B cell (primary cell): ENCODE results near the gene ZNF322. TPM values are rescaled to one million over a fixed set of nuclear protein-coding genes. Genes with fewer than 3 reads are reported as not detected.

Source experiments
- ATAC-seq: fragments of 200-7000 bp; cut with Tn5 transposase; one replicate; pipeline ENCODE4 v1.10.0; 2021; ENCODE audit warnings: low read depth, mild to moderate bottlenecking, moderate number of reproducible peaks, moderate library complexity
- CTCF ChIA-PET: fragments of 350-600 bp; sonication (Branson Sonifier 250); formaldehyde crosslinking; loops from one replicate; lab custom pipeline; 2021; ENCODE audit warnings: antibody characterized with exemption, inconsistent platforms; lab: Charles Lee
- POLR2A ChIA-PET: fragments of 350-600 bp; sonication (Branson Sonifier 250); formaldehyde crosslinking; loops from one replicate; lab custom pipeline; 2021; ENCODE audit warnings: antibody characterized with exemption; lab: Charles Lee
- DNase-seq: peaks from one replicate; pipeline ENCODE4 v3.0.0; 2013
- H2AFZ ChIP-seq: 2 replicates; pipeline ENCODE4 v1.6.1; 2012; ENCODE audit warnings: mild to moderate bottlenecking, low read depth, low read length; ENCODE audit not compliant: insufficient read depth, poor library complexity, severe bottlenecking
- H3K27ac ChIP-seq, 2 donors: 1 replicate in 1 of 2; 2 replicates in 1 of 2; pipeline ENCODE4 v1.5.1; 2012 to 2013; ENCODE audit warnings: low read length in 2 of 2, mild to moderate bottlenecking in 2 of 2, moderate library complexity in 1 of 2
- H3K27me3 ChIP-seq, 4 experiments: fragments of 200-600 bp in 1 of 4; sonication (generic) in 1 of 4; replicated peaks in 1 of 4; 1 replicate in 2 of 4; 2 replicates in 2 of 4; pipeline versions ENCODE4 v1.6.1 to v1.7.0; 2013 to 2016; ENCODE audit warnings: low read length in 3 of 4, mild to moderate bottlenecking in 2 of 4, mixed read lengths in 1 of 4, moderate library complexity in 1 of 4; ENCODE audit not compliant: insufficient read depth in 4 of 4, control insufficient read depth in 3 of 4; ENCODE audit errors: control extremely low read depth in 1 of 4
- H3K36me3 ChIP-seq, 2 experiments: replicated peaks in 1 of 2; 1 replicate in 1 of 2; 2 replicates in 1 of 2; pipeline versions ENCODE4 v1.6.1 to v1.7.1; 2013; ENCODE audit warnings: low read length in 1 of 2; ENCODE audit not compliant: insufficient read depth in 2 of 2, control insufficient read depth in 1 of 2; ENCODE audit errors: control extremely low read depth in 1 of 2, extremely low read depth in 1 of 2
- H3K4me1 ChIP-seq, 2 donors: fragments of 200-600 bp in 1 of 2; sonication (generic) in 1 of 2; 1 replicate in 1 of 2; 2 replicates in 1 of 2; pipeline versions ENCODE4 v1.5.1 to v1.6.1; 2013 to 2017; ENCODE audit warnings: low read length in 2 of 2; ENCODE audit not compliant: control insufficient read depth in 2 of 2, insufficient read depth in 2 of 2
- H3K4me2 ChIP-seq: replicated peaks from 2 replicates; pipeline ENCODE3; 2012; ENCODE audit warnings: mild to moderate bottlenecking, low read depth, low read length; ENCODE audit not compliant: poor library complexity, severe bottlenecking
- H3K4me3 ChIP-seq, 5 experiments: fragments of 200-600 bp in 1 of 5; sonication (generic) in 1 of 5; 1 replicate in 3 of 5; 2 replicates in 2 of 5; pipeline versions ENCODE4 v1.5.1 to v1.7.0; 2011 to 2016; ENCODE audit warnings: low read length in 4 of 5, mild to moderate bottlenecking in 4 of 5, low read depth in 2 of 5, control low read depth in 1 of 5, moderate library complexity in 1 of 5; ENCODE audit not compliant: insufficient read depth in 1 of 5; ENCODE audit errors: control extremely low read depth in 1 of 5, extremely low read depth in 1 of 5
- H3K79me2 ChIP-seq: fragments of 200-600 bp; sonication (generic); one replicate; pipeline ENCODE4 v1.6.0; 2016; ENCODE audit warnings: low read length; ENCODE audit not compliant: control insufficient read depth, insufficient read depth
- H3K9ac ChIP-seq: fragments of 200-600 bp; sonication (generic); 2 replicates; pipeline ENCODE4 v1.6.1; 2017; ENCODE audit warnings: mild to moderate bottlenecking, low read length, moderate library complexity
- H3K9me3 ChIP-seq, 3 donors: one replicate each; pipeline versions ENCODE4 v1.6.1 to v1.7.1; 2013; ENCODE audit warnings: low read length in 2 of 3; ENCODE audit not compliant: control insufficient read depth in 2 of 3, insufficient read depth in 1 of 3; ENCODE audit errors: control extremely low read depth in 1 of 3
- H4K20me1 ChIP-seq: 2 replicates; pipeline ENCODE4 v1.6.0; 2012; ENCODE audit warnings: mild to moderate bottlenecking, low read length; ENCODE audit not compliant: insufficient read depth, control insufficient read depth, poor library complexity, severe bottlenecking
- H3K27ac Mint-ChIP-seq: one replicate; pipeline ENCODE4 v1.8.0; 2021; ENCODE audit warnings: mixed read lengths
- H3K27me3 Mint-ChIP-seq: one replicate; pipeline ENCODE4 v1.8.0; 2021; ENCODE audit warnings: mixed read lengths
- H3K4me1 Mint-ChIP-seq: one replicate; pipeline ENCODE4 v1.8.0; 2021; ENCODE audit warnings: mixed read lengths
- H3K4me3 Mint-ChIP-seq: one replicate; pipeline ENCODE4 v1.8.0; 2021; ENCODE audit warnings: mixed read lengths
- H3K9me3 Mint-ChIP-seq: one replicate; pipeline ENCODE4 v1.8.0; 2022; ENCODE audit warnings: mixed read lengths; ENCODE audit not compliant: insufficient read depth
- CTCF ChIP-seq: fragments of 200-600 bp; IDR thresholded peaks from one replicate; pipeline ENCODE4 v1.8.0; 2022; ENCODE audit warnings: antibody characterized with exemption, mild to moderate bottlenecking
- EZH2 ChIP-seq: IDR thresholded peaks from 2 replicates; pipeline ENCODE4 v1.6.1; 2012; ENCODE audit warnings: borderline replicate concordance, low read depth, mild to moderate bottlenecking, moderate library complexity, low read length; ENCODE audit not compliant: insufficient read depth, poor library complexity, severe bottlenecking
- WGBS: methylation state at CpG from one replicate; pipeline ENCODE4 v1.1.5; 2013; ENCODE audit warnings: missing lambda C conversion rate; ENCODE audit not compliant: insufficient coverage; 5-methylcytosine and 5-hydroxymethylcytosine counted together
- intact Hi-C: fragments of 100-400 bp; cut with micrococcal nuclease; formaldehyde crosslinking; loops from one replicate; pipeline ENCODE4 v1.10.0; 2022
- polyA plus RNA-seq: library from polyadenylated mRNA; depleted of rRNA; stranded (reverse); fragments of >200 nt; gene quantifications from 2 replicates; pipeline ENCODE4 v1.2.3, GENCODE V29; 2012
- total RNA-seq, 2 donors: library from RNA; stranded (reverse); fragments of 120-200 nt in 1 of 2; gene quantifications; 1 replicate in 1 of 2; 2 replicates in 1 of 2; pipeline versions ENCODE4 v1.2.3 to v1.2.4, GENCODE V29; 2013 to 2022

ZNF322 gene
- total and polyA plus RNA-seq, 2 donors (not counting 1 experiment from before 2014, with no cell fraction given), result 3.2 to 27.6 TPM

GRCh38 chr6:26599591-26599990, 60.0 kb downstream of the ZNF322 start:
- H3K4me1 ChIP-seq, result peaks cover 14 to 24% of the 10 kb centered on the region in 2 donors
- no peak overlapping the region for H3K9ac ChIP-seq
- H3K27ac ChIP-seq, result peak overlapping the region in 1 of 2 donors; percentile 29
- peak overlapping the region; percentile 46 for H3K4me3 Mint-ChIP-seq
- peaks cover 20% of the 10 kb centered on the region for H3K4me1 Mint-ChIP-seq
- no peaks in the 10 kb centered on the region for H3K9me3 ChIP-seq
- ChIA-PET CTCF (interaction anchor here (0.7 kb wide), 1 partner anchor 481 kb away, joined by 3 read pairs; no protein-coding TSS in a partner anchor), POLR2A (interaction anchor here (0.5 kb wide), 1 partner anchor 1265 kb away, joined by 6 read pairs; no protein-coding TSS in a partner anchor)
- H3K27me3 ChIP-seq, result peaks cover 0 to 10% (median 5%) of the 10 kb centered on the region in 4 experiments
- no peak overlapping the region for H2AFZ ChIP-seq
- peak overlapping the region; percentile 46 for H3K27ac Mint-ChIP-seq
- DNase-seq, result no peak
- no peaks in the 10 kb centered on the region for H3K9me3 Mint-ChIP-seq
- no peak for ATAC-seq
- no CpG with 5 or more reads among the region's 1 CpG for WGBS
- intact Hi-C loops, result loop anchor here (5.0 to 10.0 kb wide), 9 partner anchors 127 to 1293 kb away; a partner anchor contains a TSS
- no peaks in the 10 kb centered on the region for H3K27me3 Mint-ChIP-seq
- H3K36me3 ChIP-seq, result peaks cover 0 to 31% of the 10 kb centered on the region in 2 experiments
- H3K4me3 ChIP-seq, result no peak overlapping the region
- peaks cover 9% of the 10 kb centered on the region for H4K20me1 ChIP-seq
- peaks cover 21% of the 10 kb centered on the region for H3K79me2 ChIP-seq
- TF ChIP-seq EZH2 (no peak), CTCF (no peak)
- no peak overlapping the region for H3K4me2 ChIP-seq

GRCh38 chr6:26599134-26599533, 60.4 kb downstream of the ZNF322 start:
- peaks cover 21% of the 10 kb centered on the region for H3K79me2 ChIP-seq
- H3K9me3 ChIP-seq, result no peaks in the 10 kb centered on the region
- no peak overlapping the region for H3K4me2 ChIP-seq
- no peak overlapping the region for H3K27ac Mint-ChIP-seq
- peaks cover 14 to 24% of the 10 kb centered on the region in 2 donors for H3K4me1 ChIP-seq
- H3K27ac ChIP-seq, result peak overlapping the region in 1 of 2 donors; percentile 29
- no peak overlapping the region for H3K9ac ChIP-seq
- peak overlapping the region; percentile 46 for H3K4me3 Mint-ChIP-seq
- POLR2A ChIA-PET, result no interaction called here
- H3K9me3 Mint-ChIP-seq, result no peaks in the 10 kb centered on the region
- ATAC-seq (no peak), DNase-seq (no peak)
- CTCF ChIA-PET, result no interaction called here
- intact Hi-C loops, result loop anchor here (5.0 to 10.0 kb wide), 9 partner anchors 127 to 1293 kb away; a partner anchor contains a TSS
- TF ChIP-seq CTCF (no peak), EZH2 (no peak)
- H3K4me1 Mint-ChIP-seq, result peaks cover 20% of the 10 kb centered on the region
- peaks cover 9% of the 10 kb centered on the region for H4K20me1 ChIP-seq
- no peak overlapping the region for H3K4me3 ChIP-seq
- peaks cover 2% of the 10 kb centered on the region for H3K27me3 Mint-ChIP-seq
- peaks cover 2 to 10% (median 7%) of the 10 kb centered on the region in 4 experiments for H3K27me3 ChIP-seq
- WGBS, result no CpG with 5 or more reads among the region's 1 CpG
- no peak overlapping the region for H2AFZ ChIP-seq
- H3K36me3 ChIP-seq, result peaks cover 0 to 31% of the 10 kb centered on the region in 2 experiments
